Karpas-422 (cell line): ENCODE results near the gene TUBB. TPM values are rescaled to one million over a fixed set of nuclear protein-coding genes. Genes with fewer than 3 reads are reported as not detected.

Source experiments
- DNase-seq: peaks from one replicate; pipeline ENCODE4 v3.0.0-alpha.2; 2015
- H2AFZ ChIP-seq: fragments of 200-600 bp; sonication (generic); 2 replicates; pipeline ENCODE4 v1.6.1; 2014; ENCODE audit warnings: antibody characterized with exemption, low read length, mixed read lengths
- H3K27ac ChIP-seq: fragments of 200-600 bp; sonication (generic); 2 replicates; pipeline ENCODE4 v1.5.1; 2014; ENCODE audit warnings: mild to moderate bottlenecking, low read length, moderate library complexity
- H3K27me3 ChIP-seq: fragments of 200-600 bp; sonication (generic); 2 replicates; pipeline ENCODE4 v1.6.1; 2014; ENCODE audit warnings: low read length, mixed read lengths
- H3K36me3 ChIP-seq: fragments of 200-600 bp; sonication (generic); 2 replicates; pipeline ENCODE4 v1.6.1; 2014; ENCODE audit warnings: low read length, mixed read lengths; ENCODE audit not compliant: insufficient read depth
- H3K4me1 ChIP-seq: fragments of 200-600 bp; sonication (generic); 2 replicates; pipeline ENCODE4 v1.6.1; 2014; ENCODE audit warnings: mild to moderate bottlenecking, low read length, mixed read lengths
- H3K4me2 ChIP-seq: fragments of 200-600 bp; sonication (generic); 2 replicates; pipeline ENCODE4 v1.6.1; 2014; ENCODE audit warnings: low read length, low read depth, mild to moderate bottlenecking; ENCODE audit not compliant: poor library complexity, severe bottlenecking
- H3K4me3 ChIP-seq: fragments of 200-600 bp; sonication (generic); 2 replicates; pipeline ENCODE4 v1.5.1; 2014; ENCODE audit warnings: mild to moderate bottlenecking, antibody characterized with exemption, low read length, mixed read lengths
- H3K79me2 ChIP-seq: fragments of 200-600 bp; sonication (generic); 2 replicates; pipeline ENCODE4 v1.6.1; 2014; ENCODE audit warnings: mild to moderate bottlenecking, low read length, mixed read lengths
- H3K9ac ChIP-seq: fragments of 200-600 bp; sonication (generic); 2 replicates; pipeline ENCODE4 v1.6.0; 2014; ENCODE audit warnings: low read length
- H3K9me2 ChIP-seq: fragments of 200-600 bp; sonication (generic), shearing (Covaris generic); replicated peaks from 2 replicates; pipeline ENCODE4 v1.6.0; 2014; ENCODE audit warnings: mild to moderate bottlenecking, low read length, moderate library complexity; ENCODE audit not compliant: insufficient read depth
- H3K9me3 ChIP-seq: fragments of 300-700, 200-600 bp; sonication (generic); 2 replicates; pipeline ENCODE4 v1.6.1; 2014; ENCODE audit warnings: low read length, mixed read lengths
- H4K20me1 ChIP-seq: fragments of 200-600 bp; sonication (generic); 2 replicates; pipeline ENCODE4 v1.6.1; 2014; ENCODE audit warnings: mild to moderate bottlenecking, antibody characterized with exemption, low read length, low read depth; ENCODE audit not compliant: insufficient read depth
- small RNA-seq: library from RNA; depleted of rRNA; stranded (forward); fragments of <200 nt; gene quantifications from one replicate; pipeline ENCODE3, GENCODE V24; 2014
- total RNA-seq: library from RNA; depleted of rRNA; stranded (reverse); fragments of >200 nt; shearing (Covaris generic); gene quantifications from 2 replicates; pipeline ENCODE4 v1.2.3, GENCODE V29; 2014; ENCODE audit warnings: low replicate concordance; rRNA removed

Gene TUBB
- total RNA-seq, 1 experiment from 2014 or later, result 427 TPM

DNA sequence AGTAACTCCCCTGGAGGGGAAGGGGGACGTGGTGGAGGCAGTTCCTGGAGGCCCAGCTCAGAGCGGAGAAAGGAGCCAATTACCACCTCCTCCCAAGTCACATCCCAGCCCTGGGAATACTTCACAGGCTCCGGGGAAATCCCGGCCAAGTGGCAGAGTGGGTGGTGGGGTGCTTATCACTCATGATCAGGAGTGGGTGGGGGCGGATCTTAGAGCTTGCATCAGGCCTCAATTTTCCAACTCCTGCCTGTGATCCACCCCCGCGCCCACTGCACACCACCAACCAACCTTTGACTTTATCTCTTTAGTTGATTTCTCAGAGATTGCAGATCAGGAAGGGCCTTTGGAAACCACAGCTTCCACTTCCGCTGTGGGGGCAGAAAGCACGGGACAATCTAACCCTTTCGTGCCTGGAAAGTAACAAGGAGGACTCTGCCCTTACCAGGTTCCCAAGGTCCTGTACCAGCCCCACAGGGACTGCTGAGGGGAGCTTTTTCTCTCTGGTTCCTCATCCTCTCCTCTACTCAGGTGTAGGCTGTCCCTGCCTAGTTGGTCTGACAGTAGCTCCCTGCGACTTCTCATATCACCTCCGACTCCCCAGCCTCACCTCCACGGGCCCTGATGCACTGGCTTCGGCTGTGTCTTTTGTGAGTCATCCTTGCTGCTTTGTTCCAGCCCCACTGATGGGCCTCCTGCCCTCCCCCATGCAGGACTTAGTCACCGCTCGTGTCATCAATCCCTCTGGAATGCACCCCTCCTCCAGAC is 49.1 kb downstream of the TUBB start:
- H3K27ac ChIP-seq, result no peak overlapping the region
- no peaks in the 10 kb centered on the region for H3K79me2 ChIP-seq
- no peak overlapping the region for H3K4me2 ChIP-seq
- no peak overlapping the region for H3K4me3 ChIP-seq
- no peaks in the 10 kb centered on the region for H3K27me3 ChIP-seq
- no peaks in the 10 kb centered on the region for H3K9me2 ChIP-seq
- no peak overlapping the region for H2AFZ ChIP-seq
- no peak overlapping the region for H3K9ac ChIP-seq
- H3K4me1 ChIP-seq, result no peaks in the 10 kb centered on the region
- no peaks in the 10 kb centered on the region for H3K9me3 ChIP-seq
- no peaks in the 10 kb centered on the region for H3K36me3 ChIP-seq
- no peak for DNase-seq
- H4K20me1 ChIP-seq, result no peaks in the 10 kb centered on the region

DNA sequence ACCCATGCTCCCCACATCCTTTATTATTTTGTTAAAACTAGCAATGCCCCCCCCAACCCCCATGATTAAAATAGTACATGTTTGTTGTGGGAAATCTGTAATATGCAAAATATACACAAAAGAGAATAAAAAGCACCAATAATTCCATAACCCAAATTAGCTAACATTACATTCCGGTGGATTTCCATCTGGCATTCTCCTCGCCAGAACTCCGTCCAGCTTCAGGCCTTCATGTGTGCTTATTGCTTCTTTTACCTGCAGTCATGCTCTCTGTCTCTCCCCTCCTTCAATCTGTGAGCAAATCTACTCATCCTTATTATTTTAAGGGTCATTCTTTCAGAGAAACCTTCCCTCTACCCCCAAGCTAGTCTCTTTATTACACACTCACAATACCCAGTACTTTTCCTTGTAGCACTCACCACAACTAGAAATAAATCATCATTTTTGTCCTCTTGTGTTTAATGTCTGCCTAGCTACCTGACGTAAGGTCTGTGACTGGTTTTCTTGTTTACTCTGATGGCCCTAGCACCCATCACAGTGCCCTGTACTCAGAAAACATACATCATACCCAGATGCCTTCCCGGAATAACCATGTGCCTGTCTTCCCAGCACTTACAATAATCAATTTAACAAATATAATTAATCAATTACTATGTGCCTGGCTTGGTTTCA is 49.8 kb downstream of the TUBB start:
- H3K4me1 ChIP-seq, result no peaks in the 10 kb centered on the region
- H3K4me2 ChIP-seq, result no peak overlapping the region
- H3K27ac ChIP-seq, result no peak overlapping the region
- no peaks in the 10 kb centered on the region for H3K9me3 ChIP-seq
- no peaks in the 10 kb centered on the region for H3K36me3 ChIP-seq
- no peak for DNase-seq
- no peak overlapping the region for H3K4me3 ChIP-seq
- H4K20me1 ChIP-seq, result no peaks in the 10 kb centered on the region
- no peaks in the 10 kb centered on the region for H3K27me3 ChIP-seq
- no peak overlapping the region for H3K9ac ChIP-seq
- no peaks in the 10 kb centered on the region for H3K79me2 ChIP-seq
- no peak overlapping the region for H2AFZ ChIP-seq
- no peaks in the 10 kb centered on the region for H3K9me2 ChIP-seq

DNA sequence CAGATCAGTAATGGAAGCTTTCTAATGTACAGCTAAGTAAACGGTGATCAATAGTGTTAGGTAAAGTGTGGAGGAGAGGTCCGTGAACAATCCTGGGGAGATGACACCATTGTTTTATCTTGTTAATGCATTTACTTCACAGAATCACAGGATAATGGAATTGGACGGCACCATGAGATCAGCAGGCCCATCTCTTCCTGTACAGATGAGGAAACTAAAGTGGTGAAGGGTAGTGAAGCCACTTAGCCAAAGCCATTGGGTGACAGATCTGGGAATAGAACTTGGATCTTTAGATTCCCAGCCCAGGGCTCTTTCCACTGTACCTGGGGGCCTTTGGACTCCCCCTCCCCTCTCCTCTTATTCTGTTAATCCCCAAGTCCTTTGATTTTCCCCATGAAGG is 50.4 kb downstream of the TUBB start:
- DNase-seq, result no peak
- Histone ChIP-seq H3K27me3 (no peaks in the 10 kb centered on the region), H3K4me3 (no peak overlapping the region), H3K4me2 (no peak overlapping the region), H4K20me1 (no peaks in the 10 kb centered on the region), H3K9ac (no peak overlapping the region), H2AFZ (no peak overlapping the region), H3K27ac (no peak overlapping the region), H3K9me3 (no peaks in the 10 kb centered on the region), H3K36me3 (no peaks in the 10 kb centered on the region), H3K4me1 (no peaks in the 10 kb centered on the region), H3K9me2 (no peaks in the 10 kb centered on the region), H3K79me2 (no peaks in the 10 kb centered on the region)

DNA sequence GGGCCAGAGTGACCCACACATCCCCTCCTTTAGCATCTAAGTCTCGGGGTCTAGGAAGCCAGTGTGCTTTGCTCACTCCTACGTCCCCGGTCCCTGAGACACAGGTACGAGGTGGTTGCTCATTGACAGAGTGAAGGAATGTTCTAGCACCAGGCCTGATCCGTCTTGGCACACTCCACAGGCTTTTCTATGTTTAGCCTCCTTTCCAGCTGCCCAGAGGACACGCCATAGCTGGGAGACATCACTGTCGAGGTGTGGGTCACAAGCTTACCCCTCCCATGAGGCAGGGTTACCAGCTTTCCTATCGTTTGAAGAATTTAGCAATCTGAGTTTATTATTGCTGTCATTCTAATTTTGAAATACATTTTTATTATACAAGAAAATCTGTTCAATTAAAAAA is 54.5 kb downstream of the TUBB start:
- Histone ChIP-seq H3K36me3 (no peaks in the 10 kb centered on the region), H3K27me3 (no peaks in the 10 kb centered on the region), H3K4me2 (no peak overlapping the region), H3K4me1 (no peaks in the 10 kb centered on the region), H3K4me3 (no peak overlapping the region), H3K9ac (no peak overlapping the region), H3K9me2 (no peaks in the 10 kb centered on the region), H4K20me1 (no peaks in the 10 kb centered on the region), H2AFZ (no peak overlapping the region), H3K27ac (no peak overlapping the region), H3K9me3 (no peaks in the 10 kb centered on the region), H3K79me2 (no peaks in the 10 kb centered on the region)
- DNase-seq, result no peak

Small RNAs within 50 kb of the gene (small RNA-seq; reads per million reads assigned to genes)
- gene RF00019, result not detected
- not detected for gene RN7SL353P

Other genes with a start within 250 kb of the TUBB start
- gene HLA-E, start 230.8 kb upstream of the TUBB start, total RNA-seq, result 306 and 677 TPM in 2 replicates
- gene GNL1, start 163.9 kb upstream of the TUBB start, total RNA-seq, result 48.6 and 53.9 TPM in 2 replicates
- 14.6 and 30.6 TPM in 2 replicates for gene PRR3, start 163.1 kb upstream of the TUBB start, total RNA-seq
- 14.4 and 26.0 TPM in 2 replicates for gene ABCF1, start 148.9 kb upstream of the TUBB start, total RNA-seq
- gene PPP1R10, start 103.1 kb upstream of the TUBB start, total RNA-seq, result 64.3 and 170 TPM in 2 replicates
- gene MRPS18B, start 102.5 kb upstream of the TUBB start, total RNA-seq, result 59.2 and 119 TPM in 2 replicates
- 9.6 and 10.3 TPM in 2 replicates for gene ATAT1, start 93.5 kb upstream of the TUBB start, total RNA-seq
- gene C6orf136, start 73.2 kb upstream of the TUBB start, total RNA-seq, result 5.6 and 10.0 TPM in 2 replicates
- gene DHX16, start 47.3 kb upstream of the TUBB start, total RNA-seq, result 26.5 and 36.1 TPM in 2 replicates
- 69.8 and 75.3 TPM in 2 replicates for gene PPP1R18, start 33.7 kb upstream of the TUBB start, total RNA-seq
- 16.9 and 38.1 TPM in 2 replicates for gene NRM, start 29.4 kb upstream of the TUBB start, total RNA-seq
- gene MDC1, start 3.1 kb upstream of the TUBB start, total RNA-seq, result 9.4 and 11.0 TPM in 2 replicates
- 58.2 and 103 TPM in 2 replicates for gene FLOT1, start 22.3 kb downstream of the TUBB start, total RNA-seq
- gene IER3, start 24.2 kb downstream of the TUBB start, total RNA-seq, result 0.19 and 0.54 TPM in 2 replicates
- gene DDR1, start 164.2 kb downstream of the TUBB start, total RNA-seq, result 0.15 and 0.25 TPM in 2 replicates
- gene GTF2H4, start 187.9 kb downstream of the TUBB start, total RNA-seq, result 21.8 and 23.4 TPM in 2 replicates
- 42.3 and 50.2 TPM in 2 replicates for gene VARS2, start 193.9 kb downstream of the TUBB start, total RNA-seq
- gene SFTA2, start 211.8 kb downstream of the TUBB start, total RNA-seq, result not detected in 2 replicates
- not detected in 2 replicates for gene MUCL3, start 220.6 kb downstream of the TUBB start, total RNA-seq